GM21360 (cell line): Measurements from ENCODE around the gene CFAP300.

Source experiments
- ATAC-seq: cut with Tn5 transposase; IDR thresholded peaks from one replicate; pipeline ENCODE4 v1.9.1; 2021; ENCODE audit warnings: mild to moderate bottlenecking, moderate library complexity; ENCODE audit not compliant: unreplicated experiment

The CFAP300 gene

DNA sequence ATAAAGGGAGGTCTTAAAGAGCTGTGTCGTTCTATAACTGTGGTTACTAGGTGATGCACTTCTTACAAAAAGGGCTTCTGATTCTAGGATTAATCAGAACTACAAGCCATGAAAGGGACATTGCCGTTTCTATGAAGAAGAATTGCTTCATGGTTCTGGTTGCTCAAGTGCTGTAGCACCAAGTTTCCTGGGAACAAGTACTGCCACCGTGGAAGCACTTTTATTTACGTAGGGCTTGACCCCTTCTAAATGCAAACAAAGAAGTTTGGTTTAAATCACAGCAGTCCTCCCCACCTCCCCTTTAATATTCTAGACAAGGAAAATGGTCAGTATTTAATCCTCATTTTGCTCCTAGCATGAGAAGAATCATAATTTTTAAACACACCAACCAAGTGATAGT lies 72.8 kb downstream of the CFAP300 start:
- ATAC-seq: no peak

DNA sequence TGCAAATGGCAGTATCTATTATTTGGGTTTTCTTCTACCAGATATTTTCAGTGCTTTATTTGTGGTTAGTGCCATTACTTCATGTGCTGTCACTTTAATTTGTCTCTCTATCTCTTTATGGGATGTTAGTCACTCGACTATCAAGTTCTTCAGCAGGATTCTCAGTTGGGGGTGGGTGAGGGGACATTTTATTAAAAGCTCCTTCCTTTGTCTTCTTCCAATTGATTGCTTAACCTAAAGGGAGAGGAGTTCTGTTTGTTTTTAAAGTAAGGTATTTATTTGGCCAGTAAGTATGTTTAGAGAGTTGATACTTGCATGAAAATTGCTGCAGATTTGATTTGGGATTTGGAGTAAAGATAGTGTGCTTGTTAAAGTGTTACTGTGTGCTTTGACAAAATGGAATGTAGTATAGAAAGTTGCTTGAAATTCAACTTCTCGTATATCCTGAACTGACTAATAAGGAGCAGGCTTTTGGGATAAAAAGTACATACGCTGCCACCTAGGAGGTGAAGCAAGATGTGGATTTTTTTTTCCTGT lies 73.3 kb downstream of the CFAP300 start:
- ATAC-seq: no peak

DNA sequence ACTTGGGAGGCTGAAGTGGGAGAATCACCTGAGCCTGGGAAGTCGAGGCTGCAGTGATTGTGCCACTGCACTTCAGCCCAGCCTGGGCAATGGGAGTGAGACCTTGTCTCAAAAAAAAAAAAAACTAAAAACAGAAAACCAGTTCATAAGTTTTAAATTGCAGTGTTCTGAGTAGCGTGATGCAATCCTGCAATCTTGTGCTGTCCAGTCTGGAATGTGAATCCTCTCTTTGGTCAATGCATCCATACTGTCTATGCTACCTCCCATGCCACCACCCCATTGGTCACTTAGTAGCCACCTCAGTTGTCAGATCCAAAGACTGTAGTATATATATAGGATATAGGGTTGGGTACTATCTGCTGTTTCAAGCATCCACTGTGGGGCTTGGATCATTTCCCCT lies 74.1 kb downstream of the CFAP300 start:
- no peak for ATAC-seq
